Motor neuron (in vitro differentiated cells): Measurements from ENCODE around the gene NHS. TPM values are rescaled to one million over a fixed set of nuclear protein-coding genes. Genes with fewer than 3 reads are reported as not detected.
"Not testable (repeated sequence)": the region's sequence is repeated elsewhere in the genome, so short reads cannot be mapped to it uniquely, and the experiment has no call there.

Experiments used
- ATAC-seq, 8 experiments: fragments of 200-7000 bp; cut with Tn5 transposase; replicated peaks in 6 of 8; 2 replicates each; pipeline ENCODE4 v1.8.0; 2021; ENCODE audit warnings: mild to moderate bottlenecking in 8 of 8, moderate library complexity in 8 of 8
- H3K27ac ChIP-seq, 2 donors: fragments of 250-450 bp; sonication (Bioruptor Pico); 2 replicates each; pipeline ENCODE4 v1.9.0; 2021; ENCODE audit warnings: antibody characterized with exemption in 2 of 2, mild to moderate bottlenecking in 2 of 2, moderate library complexity in 1 of 2
- H3K4me1 ChIP-seq, 2 donors: fragments of 250-450 bp; sonication (Bioruptor Pico); replicated peaks in 1 of 2; 2 replicates each; pipeline ENCODE4 v1.6.1; 2021; ENCODE audit warnings: antibody characterized with exemption in 2 of 2, mild to moderate bottlenecking in 2 of 2, moderate library complexity in 1 of 2
- H3K4me3 ChIP-seq, 5 donors: fragments of 250-450 bp; sonication (Bioruptor Pico); 2 replicates each; pipeline ENCODE4 v1.9.0; 2021; ENCODE audit warnings: antibody characterized with exemption in 5 of 5, mild to moderate bottlenecking in 5 of 5, moderate library complexity in 4 of 5
- WGBS, 10 experiments: fragments of 450-650 bp; shearing (Covaris generic); methylation state at CpG; one replicate each; pipeline ENCODE4 v1.0.0; 2022; 5-methylcytosine and 5-hydroxymethylcytosine counted together
- in situ Hi-C, 9 experiments: fragments of 400-800 bp; cut with MboI; loops; one replicate each; pipeline ENCODE4 v1.15.0; 2021; ENCODE audit warnings: low sequenced_read_pairs in 9 of 9, low pct_unique_long_range_greater_than_20kb in 2 of 9; ENCODE audit not compliant: unreplicated experiment in 9 of 9
- total RNA-seq, 8 experiments: library from RNA; unstranded; fragments of 300-600 nt; gene quantifications; 2 replicates each; pipeline versions ENCODE4 v1.2.3 to v1.2.4, GENCODE V29; 2022

NHS gene
- total RNA-seq, 8 experiments from 2014 or later = 0.21 to 19.5 (median 7.0) TPM

- 64 to 89% (median 70%) methylated on average over 2 to 4 of the region's 4 CpGs; no CpG with 5 or more reads in 6 of the 10 experiments for WGBS, 10 experiments
- no peak overlapping the region for H3K4me3 ChIP-seq
- in situ Hi-C loops = no loop called here
- H3K27ac ChIP-seq = no peak overlapping the region
- peaks cover 0 to under 1% of the 10 kb centered on the region in 2 donors for H3K4me1 ChIP-seq
- peak in 1 of 8 experiments; percentile 47 for ATAC-seq
Observed at GRCh38 chrX:17481086-17481485, 106.1 kb downstream of the NHS start.

GRCh38 chrX:17484592-17484991 lies 109.6 kb downstream of the NHS start:
- in situ Hi-C loops = no loop called here
- ATAC-seq = no peak
- Histone ChIP-seq H3K4me1 (no peaks in the 10 kb centered on the region), H3K27ac (no peak overlapping the region), H3K4me3 (no peak overlapping the region)
- WGBS, 10 experiments = 80% methylated on average over 1 of the region's 1 CpG; no CpG with 5 or more reads in 9 of the 10 experiments

DNA sequence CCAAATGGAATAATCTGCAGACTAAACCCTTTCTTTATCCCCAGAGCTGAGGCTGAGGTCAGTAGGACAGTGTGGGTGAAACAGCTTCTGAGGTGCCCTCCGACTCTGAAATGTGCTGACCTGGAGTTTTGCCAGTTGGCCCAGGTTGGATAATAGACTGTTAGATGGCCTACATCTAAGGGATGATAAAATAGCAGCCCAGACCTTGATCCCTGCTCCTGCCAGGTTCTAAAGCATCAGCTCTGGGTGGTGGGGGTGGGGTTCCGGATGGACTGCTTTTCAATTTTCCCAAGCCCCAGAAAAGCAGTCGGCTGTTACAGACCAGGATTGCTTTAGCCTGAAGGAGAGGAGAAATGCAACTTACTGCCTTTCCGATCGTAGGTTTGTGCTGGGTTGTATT lies 110.4 kb downstream of the NHS start:
- H3K4me3 ChIP-seq = no peak overlapping the region
- 20 to 60% (median 46%) methylated on average over 1 to 3 of the region's 5 CpGs; no CpG with 5 or more reads in 7 of the 10 experiments for WGBS, 10 experiments
- H3K4me1 ChIP-seq = no peaks in the 10 kb centered on the region
- H3K27ac ChIP-seq = no peak overlapping the region
- in situ Hi-C loops = no loop called here
- ATAC-seq = no peak

GRCh38 chrX:17488036-17488435 lies 113.0 kb downstream of the NHS start:
- no peak for ATAC-seq
- Histone ChIP-seq H3K27ac (no peak overlapping the region), H3K4me1 (no peaks in the 10 kb centered on the region), H3K4me3 (no peak overlapping the region)
- in situ Hi-C loops = no loop called here
- 33 to 100% (median 84%) methylated on average over 1 to 5 of the region's 8 CpGs; no CpG with 5 or more reads in 6 of the 10 experiments for WGBS, 10 experiments

DNA sequence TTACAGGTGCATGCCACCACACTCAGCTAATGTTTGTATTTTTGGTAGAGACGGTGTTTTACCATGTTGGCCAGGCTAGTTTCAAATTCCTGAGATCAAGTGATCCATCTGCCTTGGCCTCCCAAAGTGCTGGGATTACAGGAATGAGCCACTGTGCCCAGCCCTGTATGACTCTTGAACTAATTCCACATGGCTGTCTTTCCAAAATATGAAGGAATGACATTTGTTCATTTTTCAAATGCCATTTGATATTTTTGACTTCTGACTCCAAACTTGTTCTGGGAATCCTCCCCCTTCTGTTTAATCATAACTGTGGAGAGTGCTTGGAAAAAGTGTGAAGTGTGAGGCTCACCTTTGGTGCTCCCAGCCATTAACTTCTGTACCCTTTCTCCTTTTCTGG lies 119.2 kb downstream of the NHS start:
- WGBS, 10 experiments = 38 to 75% methylated on average over 1 of the region's 1 CpG; no CpG with 5 or more reads in 8 of the 10 experiments
- ATAC-seq = no peak
- Histone ChIP-seq H3K27ac (no peak overlapping the region), H3K4me1 (no peaks in the 10 kb centered on the region), H3K4me3 (no peak overlapping the region)
- in situ Hi-C loops = no loop called here

GRCh38 chrX:17495052-17495451 lies 120.1 kb downstream of the NHS start:
- Histone ChIP-seq H3K4me3 (no peak overlapping the region), H3K4me1 (no peaks in the 10 kb centered on the region), H3K27ac (no peak overlapping the region)
- in situ Hi-C loops = no loop called here
- ATAC-seq = no peak
- 70 to 100% methylated on average over 1 to 2 of the region's 2 CpGs; no CpG with 5 or more reads in 8 of the 10 experiments for WGBS, 10 experiments

GRCh38 chrX:17496407-17496806 lies 121.4 kb downstream of the NHS start:
- Histone ChIP-seq H3K4me1 (no peaks in the 10 kb centered on the region), H3K27ac (no peak overlapping the region), H3K4me3 (no peak overlapping the region)
- WGBS, 10 experiments = 20% methylated on average over 1 of the region's 1 CpG; no CpG with 5 or more reads in 9 of the 10 experiments
- no peak for ATAC-seq
- in situ Hi-C loops = no loop called here

DNA sequence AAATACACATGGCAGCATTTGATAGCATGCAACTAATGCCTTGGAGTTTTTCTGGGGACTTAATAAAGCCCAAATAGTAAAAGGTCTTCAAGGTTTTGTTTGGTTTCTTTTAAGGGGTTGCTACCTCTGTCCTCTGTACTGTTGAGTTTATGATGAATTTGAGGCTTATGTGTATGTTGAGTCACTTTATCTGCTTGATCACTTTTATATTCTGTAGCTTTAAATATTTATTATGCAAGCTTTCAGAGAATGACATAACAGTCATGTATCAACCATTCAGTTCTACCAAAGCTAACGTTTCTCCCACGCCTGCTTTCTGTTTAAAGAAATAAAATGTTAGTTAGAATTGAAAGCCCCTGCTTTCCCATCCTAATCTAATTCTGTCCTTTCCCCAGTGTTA lies 122.2 kb downstream of the NHS start:
- Histone ChIP-seq H3K4me1 (no peaks in the 10 kb centered on the region), H3K27ac (no peak overlapping the region), H3K4me3 (no peak overlapping the region)
- in situ Hi-C loops = no loop called here
- WGBS, 10 experiments = 0 to 100% (median 25%) methylated on average over 2 of the region's 2 CpGs; no CpG with 5 or more reads in 6 of the 10 experiments
- no peak for ATAC-seq

DNA sequence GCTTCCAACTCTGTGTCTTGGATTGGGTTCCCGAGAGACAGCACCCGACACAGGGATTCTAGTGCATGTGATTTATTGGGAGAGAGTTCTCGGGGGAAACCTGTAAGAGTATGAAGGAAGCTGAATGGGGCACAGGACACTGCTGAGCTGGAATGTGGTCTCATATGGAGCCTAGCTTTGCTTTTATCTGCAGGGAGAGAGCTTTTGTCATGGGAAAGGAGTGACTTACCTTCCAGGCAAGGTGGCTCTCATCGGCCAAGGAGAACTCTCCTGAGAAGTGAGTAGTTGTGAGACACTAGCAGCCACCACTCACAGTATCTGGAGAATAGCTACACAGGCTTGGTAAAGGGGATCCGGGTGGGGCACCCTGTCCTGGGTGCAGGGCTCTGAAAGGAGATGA lies 124.5 kb downstream of the NHS start:
- WGBS, 10 experiments = 20 to 100% (median 52%) methylated on average over 1 to 3 of the region's 5 CpGs; no CpG with 5 or more reads in 7 of the 10 experiments
- H3K4me3 ChIP-seq = no peak overlapping the region
- no peak overlapping the region for H3K27ac ChIP-seq
- in situ Hi-C loops = no loop called here
- no peak for ATAC-seq
- H3K4me1 ChIP-seq = no peaks in the 10 kb centered on the region

GRCh38 chrX:17500145-17500579 lies 125.2 kb downstream of the NHS start:
- in situ Hi-C loops = no loop called here

DNA sequence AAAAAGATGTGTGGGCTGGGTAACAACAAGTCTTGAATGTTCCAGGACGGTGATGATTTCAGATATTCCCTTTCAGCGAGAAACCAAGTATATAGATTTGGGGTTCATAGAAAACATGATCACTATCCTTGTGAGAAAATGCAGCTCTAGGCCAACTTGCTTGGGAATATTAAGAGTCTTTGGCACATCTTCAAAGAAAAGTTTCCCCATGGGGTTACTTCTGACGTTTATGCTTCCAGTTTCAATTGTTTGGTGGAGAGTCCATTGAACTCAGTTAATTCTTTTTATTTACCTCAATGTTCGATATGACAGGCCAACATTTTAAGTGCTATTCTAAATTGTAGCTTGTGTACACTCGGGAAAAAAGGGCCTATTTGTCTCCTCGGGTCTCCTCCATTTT lies 126.7 kb downstream of the NHS start:
- in situ Hi-C loops = no loop called here
- WGBS, 10 experiments = 20 to 93% (median 65%) methylated on average over 1 to 6 of the region's 6 CpGs; no CpG with 5 or more reads in 4 of the 10 experiments
- H3K27ac ChIP-seq = no peak overlapping the region
- H3K4me1 ChIP-seq = no peaks in the 10 kb centered on the region
- no peak overlapping the region for H3K4me3 ChIP-seq
- no peak for ATAC-seq

More at GRCh38 chrX:17500145-17500579, 125.2 kb downstream of the NHS start:
- ATAC-seq = no peak
- H3K4me1 ChIP-seq = no peaks in the 10 kb centered on the region
- WGBS, 10 experiments = 90% methylated on average over 2 of the region's 2 CpGs; no CpG with 5 or more reads in 9 of the 10 experiments
- H3K4me3 ChIP-seq = no peak overlapping the region
- H3K27ac ChIP-seq = no peak overlapping the region

DNA sequence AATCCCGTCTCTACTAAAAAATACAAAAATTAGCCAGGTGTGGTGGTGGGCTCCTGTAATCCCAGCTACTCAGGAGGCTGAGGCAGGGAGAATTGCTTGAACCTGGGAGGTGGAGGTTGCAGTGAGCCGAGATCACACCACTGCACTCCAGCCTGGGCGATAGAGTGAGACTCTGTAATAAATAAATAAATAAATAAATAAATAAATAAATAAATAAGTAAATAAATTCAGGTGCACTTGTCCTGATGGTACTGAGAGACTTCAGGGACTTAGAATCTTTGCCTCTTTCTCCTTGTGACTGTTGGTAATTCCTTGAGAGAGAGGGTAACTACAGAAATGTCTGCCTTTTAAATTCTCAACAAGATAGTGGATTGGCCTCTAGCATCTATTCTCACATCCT lies 131.4 kb downstream of the NHS start:
- in situ Hi-C loops, H3K4me1 ChIP-seq, H3K4me3 ChIP-seq, H3K27ac ChIP-seq, ATAC-seq: not testable (repeated sequence)
- WGBS, 10 experiments = 40 to 60% methylated on average over 1 of the region's 3 CpGs; no CpG with 5 or more reads in 8 of the 10 experiments

DNA sequence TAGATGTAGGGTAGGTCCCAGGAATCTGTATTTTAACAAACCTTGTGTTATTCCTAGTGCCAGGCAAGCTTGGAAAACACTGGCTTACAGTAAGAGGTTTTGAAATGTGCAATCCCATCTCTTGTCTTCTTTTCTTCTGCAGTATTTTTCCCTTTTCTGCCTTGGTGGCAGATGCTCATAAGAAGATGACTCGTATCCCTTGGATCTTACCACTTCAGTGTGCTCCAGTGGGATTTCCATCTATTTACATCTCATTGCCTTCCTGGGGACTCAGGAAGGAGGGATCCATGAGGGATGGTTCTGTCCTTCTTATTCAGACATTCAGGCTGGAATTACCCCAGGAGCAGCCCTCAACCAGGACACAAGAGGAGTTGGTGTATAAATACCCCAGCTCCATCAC lies 136.6 kb downstream of the NHS start:
- in situ Hi-C loops = no loop called here
- 63 to 83% methylated on average over 1 of the region's 1 CpG; no CpG with 5 or more reads in 8 of the 10 experiments for WGBS, 10 experiments
- no peak for ATAC-seq
- H3K4me1 ChIP-seq = no peaks in the 10 kb centered on the region
- no peak overlapping the region for H3K27ac ChIP-seq
- H3K4me3 ChIP-seq = no peak overlapping the region

GRCh38 chrX:17519358-17519757 lies 144.4 kb downstream of the NHS start:
- in situ Hi-C loops = no loop called here
- H3K4me1 ChIP-seq = peaks cover 3 to 7% of the 10 kb centered on the region in 2 donors
- H3K27ac ChIP-seq = no peak overlapping the region
- peak in 1 of 8 experiments; percentile 52 for ATAC-seq
- H3K4me3 ChIP-seq = no peak overlapping the region
- WGBS, 10 experiments = 0 to 70% (median 36%) methylated on average over 1 to 7 of the region's 7 CpGs; no CpG with 5 or more reads in 7 of the 10 experiments
